Measurements from ENCODE around the gene STIL. TPM values are rescaled to one million over a fixed set of nuclear protein-coding genes. Genes with fewer than 3 reads are reported as not detected.

The STIL gene
- polyA plus RNA-seq, 1 donor (not counting 4 experiments of a cell fraction or from before 2014, with no cell fraction given), result 10.5 TPM

GRCh38 chr1:47262787-47263413 is 51.0 kb downstream of the STIL start:
- FAIRE-seq (no peak), DNase-seq (ENCODE audit: low read depth, low spot score) (no peak)
- Histone ChIP-seq H2AFZ (ENCODE audit: control insufficient read depth, low read length) (no peak overlapping the region), H3K36me3 (ENCODE audit: control insufficient read depth in 2 of 2, extremely low read depth in 1 of 2, insufficient read depth in 2 of 2, low read length in 2 of 2) (peaks cover 2 to 14% of the 10 kb centered on the region in 2 experiments), H3K9me1 (ENCODE audit: control insufficient read depth, extremely low read depth, insufficient read depth, low read length) (no peaks in the 10 kb centered on the region), H4K20me1 (ENCODE audit: control insufficient read depth, extremely low read depth, insufficient read depth, low read length) (no peaks in the 10 kb centered on the region), H3K4me1 (ENCODE audit: control insufficient read depth, extremely low read depth, insufficient read depth, low read length) (no peaks in the 10 kb centered on the region), H3K79me2 (ENCODE audit: control insufficient read depth, insufficient read depth, low read length) (no peaks in the 10 kb centered on the region), H3K9me3 (ENCODE audit: control insufficient read depth, low read depth, low read length) (no peaks in the 10 kb centered on the region), H3K9ac (ENCODE audit: control insufficient read depth, extremely low read depth, insufficient read depth, low read length) (no peak overlapping the region), H3K4me3 (ENCODE audit: control insufficient read depth in 2 of 3, extremely low read depth in 1 of 3, insufficient read depth in 2 of 3, low read depth in 1 of 3, low read length in 3 of 3) (no peak overlapping the region), H3K4me2 (ENCODE audit: control insufficient read depth, extremely low read depth, insufficient read depth, low read depth, low read length) (no peak overlapping the region), H3K27ac (ENCODE audit: control insufficient read depth, insufficient read depth, low read length) (no peak overlapping the region), H3K27me3 (ENCODE audit: control insufficient read depth, extremely low read depth, insufficient read depth, low read length) (no peaks in the 10 kb centered on the region)
- dilution Hi-C loops (cut with MboI; ENCODE audit: extremely low pct_ligation_motif_present, low sequenced_read_pairs), result no loop called here
- TF ChIP-seq CTCF (optimal IDR thresholded peaks at IDR 0.05 in 1 of 3, IDR thresholded peaks at IDR 0.05 in 1 of 3, conservative IDR thresholded peaks at IDR 0.05 in 1 of 3; ENCODE audit: extremely low read depth in 1 of 3, insufficient read depth in 2 of 3, low read length in 3 of 3) (peak; percentile 58 to 73 (median 64)), EZH2 (IDR thresholded peaks at IDR 0.05; ENCODE audit: low read length) (no peak)

- no peaks in the 10 kb centered on the region for H3K9me3 ChIP-seq (ENCODE audit: control insufficient read depth, low read depth, low read length)
- no peak overlapping the region for H3K9ac ChIP-seq (ENCODE audit: control insufficient read depth, extremely low read depth, insufficient read depth, low read length)
- H3K36me3 ChIP-seq (ENCODE audit: control insufficient read depth in 2 of 2, extremely low read depth in 1 of 2, insufficient read depth in 2 of 2, low read length in 2 of 2), result peaks cover 2 to 12% of the 10 kb centered on the region in 2 experiments
- no peak overlapping the region for H3K4me2 ChIP-seq (ENCODE audit: control insufficient read depth, extremely low read depth, insufficient read depth, low read depth, low read length)
- TF ChIP-seq EZH2 (IDR thresholded peaks at IDR 0.05; ENCODE audit: low read length) (no peak), CTCF (optimal IDR thresholded peaks at IDR 0.05 in 1 of 3, IDR thresholded peaks at IDR 0.05 in 1 of 3, conservative IDR thresholded peaks at IDR 0.05 in 1 of 3; ENCODE audit: extremely low read depth in 1 of 3, insufficient read depth in 2 of 3, low read length in 3 of 3) (no peak)
- no peak overlapping the region for H3K4me3 ChIP-seq (ENCODE audit: control insufficient read depth in 2 of 3, extremely low read depth in 1 of 3, insufficient read depth in 2 of 3, low read depth in 1 of 3, low read length in 3 of 3)
- dilution Hi-C loops (cut with MboI; ENCODE audit: extremely low pct_ligation_motif_present, low sequenced_read_pairs), result no loop called here
- H3K27ac ChIP-seq (ENCODE audit: control insufficient read depth, insufficient read depth, low read length), result no peak overlapping the region
- no peaks in the 10 kb centered on the region for H4K20me1 ChIP-seq (ENCODE audit: control insufficient read depth, extremely low read depth, insufficient read depth, low read length)
- no peak overlapping the region for H2AFZ ChIP-seq (ENCODE audit: control insufficient read depth, low read length)
- no peaks in the 10 kb centered on the region for H3K4me1 ChIP-seq (ENCODE audit: control insufficient read depth, extremely low read depth, insufficient read depth, low read length)
- no peaks in the 10 kb centered on the region for H3K79me2 ChIP-seq (ENCODE audit: control insufficient read depth, insufficient read depth, low read length)
- DNase-seq (ENCODE audit: low read depth, low spot score) (no peak), FAIRE-seq (no peak)
- H3K9me1 ChIP-seq (ENCODE audit: control insufficient read depth, extremely low read depth, insufficient read depth, low read length), result no peaks in the 10 kb centered on the region
- H3K27me3 ChIP-seq (ENCODE audit: control insufficient read depth, extremely low read depth, insufficient read depth, low read length), result no peaks in the 10 kb centered on the region
These were observed 56.7 kb downstream of the STIL start for GRCh38 chr1:47257224-47257623.

Data from keratinocyte (primary cell).